NOMO-1 treated with DMSO at 0.1 percent for 48 hours (cell line): Measurements from ENCODE around the gene NDUFB4.
"Not testable (repeated sequence)": the region's sequence is repeated elsewhere in the genome, so short reads cannot be mapped to it uniquely, and the experiment has no call there.

Experiments used
- DNase-seq: peaks from one replicate; lab custom pipeline; 2025; ENCODE audit not compliant: unreplicated experiment; lab: John Stamatoyannopoulos, UW

The NDUFB4 gene

GRCh38 chr3:120569222-120570057 is 26.7 kb upstream of the NDUFB4 start:
- DNase-seq = no peak

- DNase-seq = no peak
These were observed 24.1 kb upstream of the NDUFB4 start for GRCh38 chr3:120572027-120572426.

DNA sequence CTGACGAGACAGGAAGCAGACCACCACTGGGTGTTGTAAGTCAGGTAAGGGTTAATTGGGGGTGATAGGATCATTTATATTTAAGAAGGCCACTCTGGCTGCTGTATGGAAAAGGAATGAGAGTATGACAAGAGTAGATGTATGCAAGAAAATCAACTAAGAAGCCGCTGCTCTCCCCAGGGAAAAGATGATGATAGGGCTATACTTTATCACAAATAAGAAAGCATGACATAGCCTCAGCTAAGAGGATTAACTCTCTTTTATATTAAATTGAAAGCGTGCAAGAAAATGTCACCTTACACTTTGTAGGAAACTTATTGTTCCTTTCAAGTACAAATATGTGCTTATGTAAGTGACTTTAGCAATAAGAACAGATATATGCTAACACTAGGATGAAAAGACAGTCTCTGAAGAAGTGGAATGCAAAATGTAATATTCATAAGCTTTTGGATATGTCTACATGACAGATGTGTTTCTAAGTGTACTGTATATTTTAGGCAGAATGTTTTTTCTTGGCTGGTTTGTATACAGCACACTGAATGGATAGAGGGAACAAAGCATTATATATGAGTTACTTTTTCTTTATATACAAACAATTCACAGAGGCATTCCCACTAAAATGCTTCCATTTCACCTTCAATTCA is 8.7 kb upstream of the NDUFB4 start:
- no peak for DNase-seq

GRCh38 chr3:120595788-120596115 is 384 bp upstream of the NDUFB4 start:
- no peak for DNase-seq

DNA sequence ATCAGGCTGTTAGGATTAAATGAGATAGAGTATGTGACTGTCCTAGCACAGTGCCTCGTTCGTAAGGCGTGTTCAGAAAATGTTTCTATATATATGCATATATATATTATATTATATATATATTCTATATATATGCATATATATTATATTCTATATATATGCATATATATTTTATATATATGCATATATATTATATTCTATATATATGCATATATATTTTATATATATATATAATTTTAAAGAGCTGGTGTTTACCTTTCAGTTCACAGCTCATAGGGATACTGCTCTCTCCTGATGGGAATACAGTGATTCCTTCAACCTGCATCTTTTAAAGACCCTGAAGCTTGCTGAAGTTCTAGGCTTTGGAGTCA is 702 bp downstream of the NDUFB4 start:
- no peak for DNase-seq

DNA sequence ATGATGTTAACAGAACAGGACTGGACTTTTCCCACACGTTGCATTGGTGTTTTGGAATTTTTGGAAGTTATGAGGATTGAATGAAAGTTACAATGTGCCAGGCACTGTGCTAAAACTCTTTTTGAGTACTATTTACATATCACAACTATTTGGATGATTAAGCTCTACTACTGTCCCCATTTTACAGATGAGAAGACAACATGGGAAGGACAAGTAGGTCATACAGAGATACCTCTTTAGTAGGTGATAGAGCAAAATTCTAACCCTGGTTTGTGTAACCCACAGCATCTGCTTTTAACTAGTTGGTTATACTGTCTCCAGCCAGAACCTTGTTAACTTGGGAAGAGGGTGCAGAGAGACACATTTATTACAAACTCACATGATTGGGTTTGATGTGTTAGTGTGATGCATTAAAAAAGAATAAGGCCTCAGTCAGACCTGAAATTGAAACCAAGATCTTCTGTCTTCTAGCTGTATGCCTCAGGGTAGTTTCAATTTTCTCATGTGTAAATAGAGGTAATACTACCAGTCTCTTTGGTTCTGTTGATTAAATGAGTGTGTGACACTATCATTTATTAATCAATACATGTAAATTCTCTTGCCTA is 1.4 kb downstream of the NDUFB4 start:
- no peak for DNase-seq

- DNase-seq = no peak
These were observed 3.1 kb downstream of the NDUFB4 start for GRCh38 chr3:120599211-120599610.

DNA sequence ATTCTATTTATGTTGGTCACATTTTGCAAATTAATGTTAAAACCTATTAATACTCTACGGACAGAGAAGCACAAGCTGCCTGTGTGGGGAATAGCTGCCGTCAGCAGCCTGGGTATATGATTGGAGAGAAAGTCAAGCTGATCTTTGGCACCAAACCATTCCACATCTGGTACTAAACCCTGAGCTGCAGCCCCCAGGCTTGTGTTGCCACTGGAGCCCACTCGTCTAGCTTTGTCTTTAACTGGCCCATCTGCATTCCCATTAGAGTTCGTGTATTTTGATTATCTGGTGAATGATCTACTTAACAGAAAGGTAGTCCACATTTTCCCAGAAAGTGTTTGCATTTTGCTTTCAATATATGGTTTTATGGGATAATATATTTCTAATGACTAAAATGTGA is 5.4 kb downstream of the NDUFB4 start:
- no peak for DNase-seq

GRCh38 chr3:120602682-120603081 is 6.5 kb downstream of the NDUFB4 start:
- DNase-seq = no peak

GRCh38 chr3:120604382-120604781 is 8.2 kb downstream of the NDUFB4 start:
- DNase-seq = no peak

DNA sequence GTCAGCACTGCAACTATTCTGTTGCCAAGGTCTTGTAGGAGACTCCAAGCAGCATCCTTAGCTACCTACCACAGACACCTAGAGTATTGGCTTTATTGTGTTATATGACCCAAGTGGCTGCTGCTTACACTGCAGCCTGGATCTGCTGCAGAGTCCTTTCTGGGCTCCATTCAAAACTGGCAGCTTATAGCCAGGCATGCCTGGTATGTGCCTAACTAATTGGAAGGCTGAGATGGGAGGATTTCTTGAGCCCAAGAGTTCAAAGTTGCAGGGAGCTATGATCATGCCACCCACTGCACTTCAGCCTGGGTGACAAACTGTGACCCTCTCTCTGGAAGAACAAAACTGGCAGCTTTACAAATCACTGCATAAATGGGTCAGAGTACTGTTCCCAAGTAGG is 8.6 kb downstream of the NDUFB4 start:
- DNase-seq = no peak

DNA sequence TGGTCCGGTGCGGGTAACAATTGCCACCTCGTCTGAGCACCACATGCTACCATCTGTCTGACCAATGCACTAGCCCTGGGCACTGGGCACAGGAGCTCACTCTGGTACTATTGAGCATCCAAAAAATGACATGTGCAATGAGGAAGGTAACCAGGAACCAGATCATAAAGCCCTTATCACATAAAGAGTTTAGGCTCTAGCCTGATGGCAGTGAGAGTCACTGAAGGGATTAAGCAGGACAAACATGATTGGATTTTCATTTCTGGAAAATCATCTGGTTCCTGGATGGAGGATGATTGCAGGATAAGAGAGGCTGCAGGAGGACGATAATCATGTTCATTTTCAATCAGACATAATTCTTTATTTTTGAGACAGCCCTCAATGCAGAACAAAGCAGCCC is 12.4 kb downstream of the NDUFB4 start:
- DNase-seq = no peak

DNA sequence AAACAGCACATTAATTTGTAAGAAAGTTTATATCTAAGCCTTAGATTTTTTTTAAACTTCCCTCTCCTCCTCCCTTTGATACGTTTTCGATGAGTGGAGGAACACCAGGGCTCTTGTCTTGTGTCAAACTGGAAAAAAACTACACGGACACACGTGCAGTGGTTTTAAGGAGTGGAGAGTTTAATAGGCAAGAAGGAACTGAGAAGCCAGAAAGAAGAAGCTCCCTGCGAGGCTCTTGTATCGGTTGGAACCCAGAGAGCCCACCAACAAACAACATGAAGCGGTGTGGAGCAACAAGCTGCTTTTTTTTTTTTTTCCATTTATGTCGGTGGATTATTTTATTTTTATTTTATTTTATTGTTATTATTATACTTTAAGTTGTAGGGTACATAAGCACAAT is 18.6 kb downstream of the NDUFB4 start:
- DNase-seq = peak; percentile 52

DNA sequence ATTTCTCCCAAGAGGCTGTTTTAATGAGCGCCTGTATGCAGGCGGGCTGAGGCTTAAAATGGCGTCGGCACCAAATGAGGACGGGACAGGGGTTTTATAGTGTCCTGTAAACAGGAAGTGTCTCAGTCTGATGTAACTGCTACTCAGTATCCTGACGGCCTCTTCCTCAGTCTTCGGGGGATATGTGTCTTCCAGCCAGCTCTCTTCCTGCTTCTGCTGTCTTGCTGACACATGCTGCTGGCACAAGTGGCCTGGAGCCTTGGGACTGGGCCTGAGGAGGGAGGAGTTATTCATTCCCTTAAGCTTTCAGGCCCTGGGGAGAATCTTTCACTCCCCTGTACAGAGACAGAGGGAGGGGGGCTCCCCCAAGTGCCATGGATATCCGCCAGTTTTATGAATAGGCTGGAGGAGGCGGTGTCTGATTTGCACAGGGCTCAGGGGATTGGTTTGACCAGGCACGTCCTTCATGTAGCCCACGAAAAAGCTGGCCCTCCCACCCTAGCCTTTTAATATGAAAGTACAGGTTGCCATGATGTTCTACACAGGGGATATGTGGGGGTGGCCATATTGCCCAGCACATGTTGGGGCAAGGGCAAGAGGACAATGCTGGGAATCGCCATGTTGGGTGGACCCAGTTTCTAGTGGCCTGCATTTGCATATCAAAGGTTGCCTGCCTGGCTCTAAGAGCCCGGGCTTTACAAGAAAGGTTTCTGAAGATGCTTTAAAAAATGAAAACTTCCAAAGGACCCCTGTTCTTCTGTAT is 19.9 kb downstream of the NDUFB4 start:
- DNase-seq = no peak

GRCh38 chr3:120616745-120617144 is 20.6 kb downstream of the NDUFB4 start:
- DNase-seq = not testable (repeated sequence)

- no peak for DNase-seq
These were observed 26.3 kb downstream of the NDUFB4 start for GRCh38 chr3:120622457-120622856.

- DNase-seq = no peak
These were observed 27.0 kb downstream of the NDUFB4 start for GRCh38 chr3:120622870-120623726.

- DNase-seq = no peak
These were observed 27.6 kb downstream of the NDUFB4 start for GRCh38 chr3:120623727-120624093.

GRCh38 chr3:120625159-120625586 is 29.0 kb downstream of the NDUFB4 start:
- no peak for DNase-seq

DNA sequence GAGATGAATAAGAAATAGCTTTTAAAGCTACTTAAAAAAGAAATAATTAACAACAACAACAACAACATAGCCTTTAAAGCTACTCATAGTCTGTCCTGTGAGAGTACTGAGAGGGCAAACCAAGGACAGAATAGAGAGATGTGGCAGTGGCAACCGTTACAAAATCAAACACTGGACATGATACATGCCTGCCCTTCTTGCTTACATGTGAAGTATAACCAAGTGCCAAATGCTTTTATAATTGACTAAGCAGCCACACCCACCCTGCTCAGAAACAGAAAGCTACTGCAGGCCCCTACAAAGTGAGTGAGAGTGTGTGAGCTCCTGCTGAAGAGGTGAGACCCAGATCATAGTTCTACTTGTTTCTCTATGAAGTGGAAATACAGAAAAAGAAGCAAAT is 38.4 kb downstream of the NDUFB4 start:
- DNase-seq = no peak
